OCI-LY1 (cell line): Measurements from ENCODE around the gene L3MBTL4.

Source experiments
- H2AFZ ChIP-seq: fragments of 200-600 bp; sonication (generic), shearing (Covaris generic); 2 replicates; pipeline ENCODE4 v1.6.0; 2014; ENCODE audit warnings: antibody characterized with exemption, mild to moderate bottlenecking, low read length
- H3F3A ChIP-seq: fragments of 200-600 bp; sonication (generic), shearing (Covaris generic); 2 replicates; pipeline ENCODE4 v1.6.0; 2014; ENCODE audit warnings: mild to moderate bottlenecking, antibody characterized with exemption, low read length, moderate library complexity; ENCODE audit not compliant: insufficient read depth
- H3K27ac ChIP-seq: fragments of 200-600 bp; sonication (generic); 2 replicates; pipeline ENCODE4 v1.5.1; 2014; ENCODE audit warnings: low read length, mixed run types, mild to moderate bottlenecking, low read depth; ENCODE audit not compliant: poor library complexity, severe bottlenecking
- H3K27me3 ChIP-seq: fragments of 200-600 bp; sonication (generic); 2 replicates; pipeline ENCODE4 v1.6.0; 2014; ENCODE audit warnings: antibody characterized with exemption, mild to moderate bottlenecking, low read length, moderate library complexity; ENCODE audit not compliant: insufficient read depth
- H3K36me3 ChIP-seq: fragments of 200-600 bp; sonication (generic); 2 replicates; pipeline ENCODE4 v1.6.1; 2014; ENCODE audit warnings: mild to moderate bottlenecking, antibody characterized with exemption, low read length, moderate library complexity, mixed read lengths; ENCODE audit not compliant: insufficient read depth
- H3K4me1 ChIP-seq: fragments of 200-600 bp; sonication (generic); 2 replicates; pipeline ENCODE4 v1.5.1; 2014; ENCODE audit warnings: mild to moderate bottlenecking, low read length, moderate library complexity; ENCODE audit not compliant: insufficient read depth, severe bottlenecking
- H3K4me2 ChIP-seq: fragments of 200-600 bp; sonication (generic), shearing (Covaris generic); 2 replicates; pipeline ENCODE4 v1.6.1; 2014; ENCODE audit warnings: low read length
- H3K4me3 ChIP-seq: fragments of 200-600 bp; sonication (generic); 2 replicates; pipeline ENCODE4 v1.5.1; 2014; ENCODE audit warnings: low read length, low read depth, mild to moderate bottlenecking, mixed read lengths; ENCODE audit not compliant: poor library complexity, severe bottlenecking
- H3K79me2 ChIP-seq: fragments of 200-600 bp; shearing (Covaris generic); 2 replicates; pipeline ENCODE4 v1.6.1; 2016; ENCODE audit warnings: mixed run types, low read length, mixed read lengths; ENCODE audit not compliant: insufficient read depth
- H3K9ac ChIP-seq: fragments of 200-600 bp; sonication (generic), shearing (Covaris generic); 2 replicates; pipeline ENCODE4 v1.6.1; 2014; ENCODE audit warnings: mild to moderate bottlenecking, low read length, mixed read lengths
- H3K9me2 ChIP-seq: fragments of 200-600 bp; sonication (generic), shearing (Covaris generic); 2 replicates; pipeline ENCODE4 v1.6.1; 2014; ENCODE audit warnings: low read depth, mild to moderate bottlenecking, low read length, mixed read lengths
- H3K9me3 ChIP-seq: fragments of 200-600 bp; shearing (Covaris generic); 2 replicates; pipeline ENCODE4 v1.6.1; 2014; ENCODE audit warnings: low read length, mixed read lengths
- H4K20me1 ChIP-seq: fragments of 200-600 bp; sonication (generic), shearing (Covaris generic); 2 replicates; pipeline ENCODE4 v1.6.0; 2016; ENCODE audit warnings: mild to moderate bottlenecking, low read length; ENCODE audit not compliant: insufficient read depth
- EZH2 ChIP-seq: fragments of 200-600 bp; sonication (generic), shearing (Covaris generic); IDR thresholded peaks from 2 replicates; pipeline ENCODE4 v1.8.0; 2017; ENCODE audit warnings: borderline replicate concordance, mixed run types, mild to moderate bottlenecking, antibody characterized with exemption, low read length, moderate library complexity, mixed read lengths
- TF ChIP-seq, protein P1 (sequence below): fragments of 200-600 bp; sonication (generic), shearing (Covaris generic); IDR thresholded peaks from 2 replicates; pipeline ENCODE4 v1.5.1; 2017; ENCODE audit warnings: mild to moderate bottlenecking, antibody characterized with exemption, low read length, moderate library complexity, mixed read lengths

L3MBTL4 gene

GRCh38 chr18:6118080-6118479 is 296.6 kb downstream of the L3MBTL4 start:
- H2AFZ ChIP-seq: no peak overlapping the region
- no peaks in the 10 kb centered on the region for H3K79me2 ChIP-seq
- H4K20me1 ChIP-seq: no peaks in the 10 kb centered on the region
- TF ChIP-seq, protein P1, sequence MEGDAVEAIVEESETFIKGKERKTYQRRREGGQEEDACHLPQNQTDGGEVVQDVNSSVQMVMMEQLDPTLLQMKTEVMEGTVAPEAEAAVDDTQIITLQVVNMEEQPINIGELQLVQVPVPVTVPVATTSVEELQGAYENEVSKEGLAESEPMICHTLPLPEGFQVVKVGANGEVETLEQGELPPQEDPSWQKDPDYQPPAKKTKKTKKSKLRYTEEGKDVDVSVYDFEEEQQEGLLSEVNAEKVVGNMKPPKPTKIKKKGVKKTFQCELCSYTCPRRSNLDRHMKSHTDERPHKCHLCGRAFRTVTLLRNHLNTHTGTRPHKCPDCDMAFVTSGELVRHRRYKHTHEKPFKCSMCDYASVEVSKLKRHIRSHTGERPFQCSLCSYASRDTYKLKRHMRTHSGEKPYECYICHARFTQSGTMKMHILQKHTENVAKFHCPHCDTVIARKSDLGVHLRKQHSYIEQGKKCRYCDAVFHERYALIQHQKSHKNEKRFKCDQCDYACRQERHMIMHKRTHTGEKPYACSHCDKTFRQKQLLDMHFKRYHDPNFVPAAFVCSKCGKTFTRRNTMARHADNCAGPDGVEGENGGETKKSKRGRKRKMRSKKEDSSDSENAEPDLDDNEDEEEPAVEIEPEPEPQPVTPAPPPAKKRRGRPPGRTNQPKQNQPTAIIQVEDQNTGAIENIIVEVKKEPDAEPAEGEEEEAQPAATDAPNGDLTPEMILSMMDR: no peak
- no peak for TF ChIP-seq EZH2
- H3K27me3 ChIP-seq: no peaks in the 10 kb centered on the region
- H3K9ac ChIP-seq: no peak overlapping the region
- H3K9me3 ChIP-seq: 0 out of 2 replicates have a peak, but pooled peaks cover 3% of the 10 kb centered on the region
- H3K4me2 ChIP-seq: no peak overlapping the region
- H3F3A ChIP-seq: no peaks in the 10 kb centered on the region
- H3K36me3 ChIP-seq: no peaks in the 10 kb centered on the region
- H3K27ac ChIP-seq: no peak overlapping the region
- H3K9me2 ChIP-seq: no peaks in the 10 kb centered on the region
- no peak overlapping the region for H3K4me3 ChIP-seq
- no peaks in the 10 kb centered on the region for H3K4me1 ChIP-seq

GRCh38 chr18:6115710-6116109 is 299.0 kb downstream of the L3MBTL4 start:
- Histone ChIP-seq H3K27ac (no peak overlapping the region), H3K27me3 (no peaks in the 10 kb centered on the region), H2AFZ (no peak overlapping the region), H3K9ac (no peak overlapping the region), H3K4me3 (no peak overlapping the region), H3K79me2 (no peaks in the 10 kb centered on the region), H3K9me2 (no peaks in the 10 kb centered on the region), H3K4me1 (no peaks in the 10 kb centered on the region), H3K9me3 (no peaks in the 10 kb centered on the region), H3K36me3 (no peaks in the 10 kb centered on the region), H3K4me2 (no peak overlapping the region), H4K20me1 (no peaks in the 10 kb centered on the region), H3F3A (no peaks in the 10 kb centered on the region)
- TF ChIP-seq, protein P1: no peak
- no peak for TF ChIP-seq EZH2

DNA sequence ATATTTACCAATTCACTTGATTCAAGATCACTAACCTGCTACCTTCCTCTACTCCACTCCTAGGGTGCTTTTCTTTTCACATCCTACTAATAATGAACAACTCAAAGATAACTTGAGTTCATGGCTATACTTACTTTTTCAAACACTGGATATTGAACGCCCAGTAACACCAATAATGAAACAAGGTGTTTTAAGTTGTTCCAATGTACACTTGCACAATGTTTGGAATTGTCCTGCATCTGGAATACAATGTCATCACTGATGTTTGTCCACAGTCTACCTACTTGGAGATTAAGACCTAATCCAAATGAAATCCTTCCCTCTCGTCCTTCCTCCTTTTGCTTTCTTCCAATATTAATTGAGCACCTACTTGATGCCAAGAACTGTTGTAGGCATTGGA is 301.1 kb downstream of the L3MBTL4 start:
- H3K79me2 ChIP-seq: no peaks in the 10 kb centered on the region
- H3K36me3 ChIP-seq: no peaks in the 10 kb centered on the region
- no peaks in the 10 kb centered on the region for H3K9me3 ChIP-seq
- H3K4me1 ChIP-seq: no peaks in the 10 kb centered on the region
- no peak overlapping the region for H3K4me3 ChIP-seq
- no peak overlapping the region for H2AFZ ChIP-seq
- H3F3A ChIP-seq: no peaks in the 10 kb centered on the region
- TF ChIP-seq, protein P1: no peak
- TF ChIP-seq EZH2: no peak
- H3K27me3 ChIP-seq: no peaks in the 10 kb centered on the region
- no peak overlapping the region for H3K4me2 ChIP-seq
- H3K9me2 ChIP-seq: no peaks in the 10 kb centered on the region
- no peak overlapping the region for H3K27ac ChIP-seq
- no peak overlapping the region for H3K9ac ChIP-seq
- no peaks in the 10 kb centered on the region for H4K20me1 ChIP-seq
